Lower leg skin (tissue), 4 donors: ENCODE results near the gene CT47C1. TPM values are rescaled to one million over a fixed set of nuclear protein-coding genes. Genes with fewer than 3 reads are reported as not detected.

Experiments used
- DNase-seq, 2 donors: peaks; one replicate each; pipeline ENCODE4 v3.0.0-alpha.2; 2019; ENCODE audit warnings: low spot score in 2 of 2
- H3K4me3 ChIP-seq: fragments of 200-600 bp; sonication (generic); 2 replicates; pipeline ENCODE4 v1.5.1; 2017; ENCODE audit warnings: mild to moderate bottlenecking, low read depth; ENCODE audit not compliant: poor library complexity, severe bottlenecking
- CTCF ChIP-seq, 3 donors: fragments of 450-650 bp; IDR thresholded peaks; one replicate each; pipeline ENCODE4 v1.5.1; 2016; ENCODE audit warnings: antibody characterized with exemption in 3 of 3, mild to moderate bottlenecking in 3 of 3, moderate library complexity in 2 of 3
- POLR2A ChIP-seq, 2 donors: fragments of 450-650 bp; IDR thresholded peaks; one replicate each; pipeline ENCODE4 v1.6.1; 2016 to 2017; ENCODE audit warnings: antibody characterized with exemption in 2 of 2, mild to moderate bottlenecking in 1 of 2, moderate library complexity in 1 of 2
- WGBS, 2 donors: methylation state at CpG; one replicate each; pipeline ENCODE4 v1.1.5; 2018; 5-methylcytosine and 5-hydroxymethylcytosine counted together
- intact Hi-C: fragments of 100-400 bp; cut with DNase I; formaldehyde crosslinking; loops from one replicate; pipeline ENCODE4 v1.15.0; 2023; ENCODE audit warnings: low total_unique reads
- total RNA-seq, 4 donors: library from RNA; depleted of rRNA; stranded (reverse); fragments of >200 nt; gene quantifications; one replicate each; pipeline ENCODE4 v1.1.0, GENCODE V29; 2016

The CT47C1 gene
- total RNA-seq, 4 donors from 2014 or later: not detected

- 77 to 82% methylated on average over 1 of the region's 1 CpG for WGBS, 2 donors
- no peak overlapping the region for H3K4me3 ChIP-seq
- intact Hi-C loops: no loop called here
- TF ChIP-seq CTCF (IDR thresholded peaks at IDR 0.05) (no peak), POLR2A (IDR thresholded peaks at IDR 0.05) (no peak)
- no peak for DNase-seq
These were observed 3.7 kb upstream of the CT47C1 start for GRCh38 chrX:119069128-119069527.

- no peak for DNase-seq
- TF ChIP-seq POLR2A (IDR thresholded peaks at IDR 0.05) (no peak), CTCF (IDR thresholded peaks at IDR 0.05) (no peak)
- intact Hi-C loops: no loop called here
These were observed 3.0 kb upstream of the CT47C1 start for GRCh38 chrX:119069762-119070161.

GRCh38 chrX:119071381-119071780, 1.4 kb upstream of the CT47C1 start:
- WGBS, 2 donors: 46 to 84% methylated on average over 2 of the region's 2 CpGs

More at GRCh38 chrX:119069762-119070161, 3.0 kb upstream of the CT47C1 start:
- 77 to 93% methylated on average over 1 of the region's 1 CpG for WGBS, 2 donors
- no peak overlapping the region for H3K4me3 ChIP-seq

GRCh38 chrX:119073200-119073905, 560 bp downstream of the CT47C1 start:
- DNase-seq: no peak
- no peak overlapping the region for H3K4me3 ChIP-seq
- 94 to 96% methylated on average over 32 to 38 of the region's 43 CpGs for WGBS, 2 donors
- intact Hi-C loops: no loop called here
- TF ChIP-seq CTCF (IDR thresholded peaks at IDR 0.05): no peak
- TF ChIP-seq POLR2A (IDR thresholded peaks at IDR 0.05): no peak

More at GRCh38 chrX:119071381-119071780, 1.4 kb upstream of the CT47C1 start:
- DNase-seq: no peak
- intact Hi-C loops: no loop called here
- no peak for TF ChIP-seq POLR2A (IDR thresholded peaks at IDR 0.05)
- TF ChIP-seq CTCF (IDR thresholded peaks at IDR 0.05): no peak
- H3K4me3 ChIP-seq: no peak overlapping the region

GRCh38 chrX:119073911-119074310, 1.1 kb downstream of the CT47C1 start:
- no peak overlapping the region for H3K4me3 ChIP-seq
- TF ChIP-seq CTCF (IDR thresholded peaks at IDR 0.05) (no peak), POLR2A (IDR thresholded peaks at IDR 0.05) (no peak)
- intact Hi-C loops: no loop called here
- DNase-seq: no peak
- WGBS, 2 donors: 88 to 90% methylated on average over 18 to 19 of the region's 19 CpGs
